Skeletal muscle tissue (tissue), 4 donors: ENCODE results near the gene WDTC1. TPM values are rescaled to one million over a fixed set of nuclear protein-coding genes. Genes with fewer than 3 reads are reported as not detected.

Experiments
- H3K27ac ChIP-seq: one replicate; pipeline ENCODE4 v1.7.0; 2013; ENCODE audit warnings: mild to moderate bottlenecking, low read depth, low read length, inconsistent platforms
- H3K27me3 ChIP-seq, 3 donors: one replicate each; pipeline ENCODE4 v1.7.0; 2013; ENCODE audit warnings: low read length in 3 of 3; ENCODE audit not compliant: control insufficient read depth in 3 of 3, insufficient read depth in 3 of 3
- H3K36me3 ChIP-seq, 3 donors: one replicate each; pipeline ENCODE4 v1.7.0; 2013; ENCODE audit warnings: low read length in 3 of 3; ENCODE audit not compliant: control insufficient read depth in 3 of 3, insufficient read depth in 3 of 3
- H3K4me1 ChIP-seq, 3 donors: one replicate each; pipeline ENCODE4 v1.7.0; 2013; ENCODE audit warnings: low read length in 3 of 3, mild to moderate bottlenecking in 3 of 3; ENCODE audit not compliant: control insufficient read depth in 3 of 3, insufficient read depth in 3 of 3
- H3K4me3 ChIP-seq, 3 donors: one replicate each; pipeline ENCODE4 v1.7.0; 2013; ENCODE audit warnings: low read length in 3 of 3
- H3K9ac ChIP-seq, 3 donors: one replicate each; pipeline ENCODE4 v1.7.0; 2013; ENCODE audit warnings: low read length in 3 of 3, mild to moderate bottlenecking in 3 of 3, moderate library complexity in 2 of 3, low read depth in 1 of 3
- H3K9me3 ChIP-seq, 3 donors: one replicate each; pipeline ENCODE4 v1.7.0; 2013; ENCODE audit warnings: low read length in 3 of 3; ENCODE audit not compliant: control insufficient read depth in 3 of 3
- total RNA-seq: library from RNA; depleted of rRNA; stranded (reverse); fragments of >200 nt; gene quantifications from one replicate; pipeline ENCODE4 v1.2.3, GENCODE V29; 2014
- donor health status: Osteomylitis.

Gene WDTC1
- total RNA-seq, 1 donor from 2014 or later, result 13.0 TPM

- H3K27me3 ChIP-seq, result peaks cover 0 to 4% (median 0%) of the 10 kb centered on the region in 3 donors
- no peak overlapping the region for H3K27ac ChIP-seq
These were observed 104.3 kb downstream of the WDTC1 start for GRCh38 chr1:27338751-27339150.

GRCh38 chr1:27339213-27339612 is 104.8 kb downstream of the WDTC1 start:
- no peaks in the 10 kb centered on the region for H3K4me1 ChIP-seq
- peaks cover 27 to 29% (median 28%) of the 10 kb centered on the region in 3 donors for H3K36me3 ChIP-seq
- no peak overlapping the region for H3K4me3 ChIP-seq
- H3K27me3 ChIP-seq, result peaks cover 0 to 4% (median 0%) of the 10 kb centered on the region in 3 donors
- no peak overlapping the region for H3K27ac ChIP-seq
- peak overlapping the region in 1 of 3 donors; percentile 5 for H3K9ac ChIP-seq
- no peaks in the 10 kb centered on the region for H3K9me3 ChIP-seq

More at GRCh38 chr1:27338751-27339150, 104.3 kb downstream of the WDTC1 start:
- H3K4me3 ChIP-seq, result no peak overlapping the region
- peaks cover 31 to 34% (median 32%) of the 10 kb centered on the region in 3 donors for H3K36me3 ChIP-seq
- no peaks in the 10 kb centered on the region for H3K4me1 ChIP-seq
- H3K9ac ChIP-seq, result no peak overlapping the region
- H3K9me3 ChIP-seq, result no peaks in the 10 kb centered on the region

DNA sequence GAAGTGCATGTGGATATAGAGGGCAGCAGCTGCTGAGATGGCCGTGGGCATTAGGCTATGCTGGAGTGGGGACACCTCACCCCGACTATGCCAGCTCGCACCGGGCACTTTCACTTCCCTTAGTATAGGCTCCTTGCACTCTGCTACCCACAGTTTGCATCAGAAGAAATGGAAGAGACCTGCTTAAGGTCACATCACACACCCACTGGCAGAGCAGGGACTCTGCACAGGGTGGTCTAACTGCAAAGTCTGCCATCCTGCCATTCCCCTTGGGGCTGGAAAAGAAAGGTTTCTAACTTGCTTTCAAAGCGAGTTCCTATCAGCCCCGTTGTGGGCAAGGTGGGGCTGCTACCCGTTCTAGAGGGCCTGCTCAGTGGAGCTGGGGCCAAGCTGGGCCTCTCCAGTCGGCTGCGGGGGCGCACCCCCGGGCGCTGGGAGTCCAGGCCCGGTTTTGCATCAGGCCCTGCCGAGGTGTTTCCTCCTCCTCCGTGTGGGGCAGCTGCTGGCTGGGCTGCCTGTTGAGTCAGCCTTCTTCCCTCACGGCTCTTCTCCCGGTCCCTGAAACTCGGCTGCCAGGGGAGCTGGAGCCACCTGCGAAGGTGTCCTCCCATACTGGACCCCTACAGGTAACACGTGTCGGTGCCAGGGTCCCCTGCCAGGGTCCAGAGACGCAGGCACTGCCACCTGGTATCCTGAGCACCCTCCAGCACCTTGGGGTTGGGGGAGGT is 107.3 kb downstream of the WDTC1 start, which contains the start of gene SYTL1:
Gene SYTL1, plus strand, starts transcription at position 498 of the 728 bp plus-strand sequence. CDS start 3,313 bp downstream, outside the sequence.
- peaks cover 5 to 8% (median 8%) of the 10 kb centered on the region in 3 donors for H3K27me3 ChIP-seq
- H3K36me3 ChIP-seq, result peaks cover 2 to 5% (median 3%) of the 10 kb centered on the region in 3 donors
- H3K4me1 ChIP-seq, result no peaks in the 10 kb centered on the region
- H3K9me3 ChIP-seq, result no peaks in the 10 kb centered on the region
- H3K4me3 ChIP-seq, result peak within 1 kb of the TSS in 1 of 3 donors; percentile 32
- no peak within 1 kb of the TSS for H3K9ac ChIP-seq
- no peak within 1 kb of the TSS for H3K27ac ChIP-seq

DNA sequence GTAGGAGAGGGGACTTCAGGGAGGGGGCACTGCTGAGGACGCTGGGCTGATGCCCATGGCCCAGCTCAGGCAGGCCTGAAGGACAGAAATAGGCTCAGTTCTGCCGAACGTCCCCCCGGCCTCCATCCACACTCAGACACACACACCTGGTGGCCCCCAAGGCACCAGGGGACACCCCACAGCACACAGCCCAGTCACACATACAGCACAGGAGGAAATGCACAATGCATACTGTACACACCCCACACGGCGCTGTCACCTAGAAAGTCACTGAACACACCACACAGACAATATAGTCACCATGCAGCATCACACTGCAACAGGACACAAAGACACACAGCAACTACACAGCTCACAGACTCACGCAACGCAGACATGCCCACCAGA is 108.0 kb downstream of the WDTC1 start:
- H3K4me3 ChIP-seq, result peak overlapping the region in 1 of 3 donors; percentile 32
- H3K4me1 ChIP-seq, result no peaks in the 10 kb centered on the region
- H3K9ac ChIP-seq, result no peak overlapping the region
- H3K36me3 ChIP-seq, result peaks cover 0 to 3% (median 0%) of the 10 kb centered on the region in 3 donors
- no peaks in the 10 kb centered on the region for H3K9me3 ChIP-seq
- peaks cover 7 to 14% (median 13%) of the 10 kb centered on the region in 3 donors for H3K27me3 ChIP-seq
- no peak overlapping the region for H3K27ac ChIP-seq

DNA sequence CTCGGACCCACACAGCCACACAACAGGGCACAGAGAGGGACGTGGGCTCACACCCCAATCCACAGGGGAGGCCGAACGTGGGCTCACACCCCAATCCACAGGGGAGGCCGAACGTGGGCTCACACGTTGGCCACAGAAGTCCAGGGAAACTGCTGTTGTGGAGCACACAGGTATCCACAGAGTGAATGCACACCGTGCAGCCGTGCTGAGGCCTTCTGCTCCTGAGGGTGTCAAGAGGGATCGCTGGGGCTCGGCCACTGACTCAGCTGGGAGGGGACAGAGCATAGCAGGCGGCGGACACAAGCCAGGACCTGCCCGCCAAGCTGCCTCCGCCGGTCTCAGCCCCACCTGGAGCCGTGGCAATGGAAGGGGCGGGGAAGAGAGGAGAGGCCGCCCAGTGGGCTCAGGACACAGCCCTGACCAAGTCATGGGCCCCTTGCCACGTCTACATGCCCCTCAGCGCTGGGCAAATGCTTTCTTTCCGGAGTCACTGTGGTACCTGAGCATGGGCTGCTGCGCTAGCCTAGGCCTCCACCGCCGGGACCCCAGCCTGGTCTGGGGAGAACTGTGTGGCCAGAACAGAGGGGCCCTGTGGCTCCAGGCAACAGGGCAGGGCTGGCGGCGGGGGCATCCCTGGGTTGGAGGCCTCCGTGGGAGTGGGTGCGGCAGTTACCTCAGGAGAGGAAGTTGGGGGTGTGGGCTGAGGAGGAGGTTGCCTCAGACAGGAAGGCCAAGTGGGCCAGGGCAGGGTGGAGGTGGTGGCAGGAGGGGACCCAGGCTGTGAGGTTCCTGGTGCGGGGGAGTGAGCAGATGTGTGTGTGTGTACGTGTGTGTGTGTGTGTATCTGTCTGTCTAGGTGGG is 108.6 kb downstream of the WDTC1 start:
- Histone ChIP-seq H3K9ac (no peak overlapping the region), H3K9me3 (no peaks in the 10 kb centered on the region), H3K27me3 (peaks cover 13 to 19% (median 15%) of the 10 kb centered on the region in 3 donors), H3K36me3 (peaks cover 0 to 3% (median 0%) of the 10 kb centered on the region in 3 donors), H3K4me3 (peak overlapping the region in 1 of 3 donors; percentile 32), H3K27ac (no peak overlapping the region), H3K4me1 (no peaks in the 10 kb centered on the region)

- Histone ChIP-seq H3K9me3 (no peaks in the 10 kb centered on the region), H3K9ac (no peak overlapping the region), H3K36me3 (peaks cover 0 to 3% (median 0%) of the 10 kb centered on the region in 3 donors), H3K27me3 (peaks cover 15 to 19% (median 15%) of the 10 kb centered on the region in 3 donors), H3K27ac (no peak overlapping the region), H3K4me1 (no peaks in the 10 kb centered on the region), H3K4me3 (no peak overlapping the region)
These were observed 109.2 kb downstream of the WDTC1 start for GRCh38 chr1:27343639-27344025.

DNA sequence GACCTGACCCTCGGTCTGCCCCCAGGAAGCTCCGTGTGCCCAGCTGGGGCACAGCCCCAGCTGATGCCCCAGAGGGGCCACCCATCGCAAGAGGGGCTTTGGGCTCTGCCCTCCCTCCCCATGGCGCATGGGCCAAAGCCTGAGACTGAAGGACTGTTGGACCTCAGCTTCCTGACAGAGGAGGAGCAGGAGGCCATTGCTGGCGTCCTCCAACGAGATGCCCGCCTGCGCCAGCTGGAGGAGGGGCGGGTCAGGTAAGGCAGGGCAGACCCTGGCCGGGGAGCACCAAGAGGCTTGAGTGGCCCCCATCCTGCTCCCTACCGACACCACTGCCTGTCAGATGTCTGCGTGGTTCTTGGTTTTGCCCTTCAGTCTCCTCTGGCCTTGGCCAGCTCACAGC is 110.8 kb downstream of the WDTC1 start:
- Histone ChIP-seq H3K27me3 (peaks cover 29 to 35% (median 30%) of the 10 kb centered on the region in 3 donors), H3K4me3 (no peak overlapping the region), H3K4me1 (peaks cover 6 to 14% (median 8%) of the 10 kb centered on the region in 3 donors), H3K36me3 (no peaks in the 10 kb centered on the region), H3K9ac (no peak overlapping the region), H3K27ac (no peak overlapping the region), H3K9me3 (no peaks in the 10 kb centered on the region)

DNA sequence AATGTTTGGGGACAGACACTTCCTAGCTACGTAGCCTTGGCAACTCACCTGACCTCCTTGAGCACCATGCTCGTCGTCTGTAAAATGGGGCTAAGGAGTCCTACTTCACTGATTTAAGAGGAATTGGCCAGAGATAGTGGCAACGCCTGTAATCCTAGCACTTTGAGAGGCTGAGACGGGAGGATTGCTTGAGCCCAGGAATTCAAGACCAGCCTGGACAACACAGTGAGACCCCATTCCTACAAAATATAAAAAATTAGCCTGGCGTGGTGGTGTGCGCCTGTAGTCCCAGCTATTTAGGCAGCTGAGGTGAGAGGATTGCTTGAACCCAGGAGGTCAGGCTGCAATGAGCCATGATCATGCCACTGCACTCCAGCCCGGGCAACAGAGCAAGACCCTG is 111.9 kb downstream of the WDTC1 start:
- H3K27ac ChIP-seq, result no peak overlapping the region
- no peaks in the 10 kb centered on the region for H3K9me3 ChIP-seq
- H3K4me3 ChIP-seq, result no peak overlapping the region
- peaks cover 34 to 45% (median 35%) of the 10 kb centered on the region in 3 donors for H3K27me3 ChIP-seq
- H3K36me3 ChIP-seq, result no peaks in the 10 kb centered on the region
- no peak overlapping the region for H3K9ac ChIP-seq
- peaks cover 12 to 23% (median 14%) of the 10 kb centered on the region in 3 donors for H3K4me1 ChIP-seq

DNA sequence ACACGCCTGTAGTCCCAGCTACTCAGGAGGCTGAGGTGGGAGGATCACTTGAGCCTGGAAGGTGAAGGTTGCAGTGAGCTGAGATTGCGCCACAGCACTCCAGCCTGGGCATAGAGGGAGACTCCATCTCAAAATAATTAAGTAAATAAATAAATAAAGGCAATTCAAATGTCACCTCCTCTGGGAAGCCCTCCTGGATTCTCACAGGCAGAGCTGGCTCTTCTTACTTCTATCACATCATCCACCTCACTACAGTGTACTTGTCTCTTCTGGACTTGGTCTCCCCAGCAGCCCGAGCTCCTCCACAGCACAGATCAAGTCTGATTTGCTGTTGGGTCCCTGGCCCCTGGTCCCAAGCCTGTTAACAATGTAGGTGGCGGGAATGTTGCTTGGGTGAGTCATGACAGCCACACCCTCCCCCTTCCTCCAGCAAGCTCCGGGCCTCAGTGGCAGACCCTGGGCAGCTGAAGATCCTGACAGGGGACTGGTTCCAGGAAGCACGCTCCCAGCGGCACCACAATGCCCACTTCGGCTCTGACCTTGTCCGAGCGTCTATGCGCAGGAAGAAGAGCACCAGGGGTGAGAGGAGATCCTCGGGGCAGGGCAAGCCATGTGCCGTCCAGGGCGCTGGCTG is 112.7 kb downstream of the WDTC1 start:
- peaks cover 12 to 23% (median 16%) of the 10 kb centered on the region in 3 donors for H3K4me1 ChIP-seq
- H3K36me3 ChIP-seq, result no peaks in the 10 kb centered on the region

More for the DNA sequence above, 112.7 kb downstream of the WDTC1 start:
- no peak overlapping the region for H3K27ac ChIP-seq
- H3K9me3 ChIP-seq, result no peaks in the 10 kb centered on the region
- H3K27me3 ChIP-seq, result peaks cover 34 to 44% (median 35%) of the 10 kb centered on the region in 3 donors
- H3K4me3 ChIP-seq, result no peak overlapping the region
- no peak overlapping the region for H3K9ac ChIP-seq
